GM18909 (cell line): Measurements from ENCODE around the gene RAB25.
"Not testable (repeated sequence)": the region's sequence is repeated elsewhere in the genome, so short reads cannot be mapped to it uniquely, and the experiment has no call there.

Experiments
- ATAC-seq: cut with Tn5 transposase; IDR thresholded peaks from one replicate; pipeline ENCODE4 v1.9.1; 2021; ENCODE audit warnings: mild to moderate bottlenecking; ENCODE audit not compliant: unreplicated experiment, poor library complexity

The RAB25 gene

GRCh38 chr1:156053768-156054499 is 7.0 kb upstream of the RAB25 start, which contains the start of gene UBQLN4:
TSS of gene UBQLN4 (minus strand) at chr1:156053798. CDS start at chr1:156053701, 97 bp downstream.
- ATAC-seq, result peak; percentile 47

DNA sequence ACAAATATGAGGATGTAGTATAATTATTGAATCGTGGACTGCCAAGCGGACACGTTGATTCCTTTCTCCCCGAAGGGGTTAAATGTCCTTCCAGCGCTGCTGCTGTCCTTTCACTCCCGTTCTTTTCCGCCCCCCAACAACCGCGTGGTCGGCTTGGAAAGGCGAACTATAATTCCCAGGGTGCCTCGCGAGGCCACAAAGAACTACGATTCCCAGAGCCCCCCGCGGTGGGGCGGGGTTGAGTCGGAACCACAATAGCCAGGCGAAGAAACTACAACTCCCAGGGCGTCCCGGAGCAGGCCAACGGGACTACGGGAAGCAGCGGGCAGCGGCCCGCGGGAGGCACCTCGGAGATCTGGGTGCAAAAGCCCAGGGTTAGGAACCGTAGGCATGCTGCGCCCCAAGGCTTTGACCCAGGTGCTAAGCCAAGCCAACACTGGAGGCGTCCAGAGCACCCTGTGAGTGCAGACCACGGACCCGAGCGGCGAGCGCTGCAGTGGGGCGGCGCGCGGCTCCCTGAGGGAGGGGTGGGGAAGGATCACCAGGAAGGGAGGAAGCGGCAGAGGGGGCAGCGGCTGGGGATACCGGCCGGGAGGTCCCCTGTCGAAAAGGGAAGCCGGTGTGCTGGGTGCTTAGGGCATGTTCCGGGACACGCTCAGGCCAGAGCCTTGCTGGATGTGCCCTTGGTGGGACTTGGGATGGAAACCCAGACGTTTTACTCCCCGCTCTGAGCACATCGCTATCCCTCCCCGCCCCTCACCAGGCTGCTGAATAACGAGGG is 6.3 kb upstream of the RAB25 start, which contains the start of gene LAMTOR2:
Gene LAMTOR2 (plus strand): TSS at position 283 of the 781 bp plus-strand sequence. CDS start 108 bp downstream, at position 391.
- ATAC-seq, result peak; percentile 71

DNA sequence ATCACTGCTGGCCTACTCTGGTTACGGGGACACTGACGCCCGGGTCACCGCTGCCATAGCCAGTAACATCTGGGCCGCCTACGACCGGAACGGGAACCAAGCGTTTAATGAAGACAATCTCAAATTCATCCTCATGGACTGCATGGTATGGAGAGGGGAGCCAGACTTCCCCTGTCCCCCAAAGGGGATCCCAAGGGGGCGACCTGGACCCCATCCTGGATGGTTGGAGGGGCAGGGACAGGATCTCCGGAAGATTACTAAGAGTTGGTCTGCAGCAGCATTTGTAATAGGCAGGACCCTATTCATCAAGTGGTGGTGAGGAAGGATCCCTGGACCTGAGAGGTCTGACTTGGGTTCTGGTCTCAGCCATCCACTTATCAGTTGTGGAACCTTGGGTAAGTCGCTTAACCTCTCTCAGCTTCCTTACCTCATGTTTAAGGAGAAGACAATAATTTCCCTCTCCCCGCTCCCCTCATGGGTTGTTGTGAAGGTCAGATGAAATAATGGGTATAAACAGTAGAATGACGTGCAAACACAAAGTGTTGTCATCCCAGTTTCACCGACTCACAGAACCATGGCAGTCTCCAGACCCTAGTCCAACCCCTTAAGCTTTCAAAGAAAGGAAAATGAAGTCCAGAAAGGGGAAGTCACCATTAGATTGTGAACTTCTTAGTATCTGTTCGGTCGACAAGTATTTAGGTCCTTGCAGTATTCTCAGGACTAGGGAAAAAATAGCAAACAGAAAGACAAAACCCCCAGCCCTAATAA is 5.5 kb upstream of the RAB25 start:
- peak; percentile 1 for ATAC-seq

DNA sequence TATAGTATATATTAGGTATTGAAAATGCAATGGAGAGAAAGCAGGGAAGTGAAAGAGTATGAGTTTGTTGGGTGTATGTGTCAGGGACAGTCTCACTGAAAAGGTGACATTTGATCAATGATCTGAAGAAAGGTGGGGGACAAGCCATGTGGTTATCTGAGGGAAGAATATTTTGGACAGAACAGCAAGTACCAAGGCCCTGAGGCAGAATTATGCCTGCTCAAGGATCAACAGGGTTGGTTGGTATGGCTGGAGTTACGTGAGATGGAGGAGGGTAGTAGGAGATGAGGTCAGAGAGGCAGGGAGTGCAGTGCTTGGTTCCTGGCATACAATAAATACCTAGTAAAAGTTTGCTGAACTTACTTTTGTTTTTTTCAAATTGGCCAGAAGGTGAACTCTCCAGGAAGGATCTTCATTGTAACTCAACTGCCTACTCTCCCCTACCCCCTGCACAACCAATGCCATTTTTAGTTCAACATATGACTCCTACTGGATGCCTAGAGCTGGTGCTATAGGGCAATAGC is 4.6 kb upstream of the RAB25 start:
- no peak for ATAC-seq

- no peak for ATAC-seq
These were observed 1.2 kb downstream of the RAB25 start for GRCh38 chr1:156062189-156062588.

DNA sequence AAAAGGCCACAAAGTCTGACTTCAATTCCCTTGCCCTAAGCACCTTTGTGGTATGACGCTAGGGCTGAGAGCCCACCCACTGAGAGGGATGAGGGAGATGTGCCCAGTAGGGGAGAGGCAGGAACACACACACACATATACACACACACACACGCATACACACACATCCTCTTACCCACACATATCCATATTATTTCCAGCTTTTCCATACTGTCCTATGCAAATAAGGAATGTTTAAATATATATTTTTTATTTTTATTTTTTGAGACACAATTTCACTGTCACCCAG is 3.0 kb downstream of the RAB25 start:
- ATAC-seq, result no peak

DNA sequence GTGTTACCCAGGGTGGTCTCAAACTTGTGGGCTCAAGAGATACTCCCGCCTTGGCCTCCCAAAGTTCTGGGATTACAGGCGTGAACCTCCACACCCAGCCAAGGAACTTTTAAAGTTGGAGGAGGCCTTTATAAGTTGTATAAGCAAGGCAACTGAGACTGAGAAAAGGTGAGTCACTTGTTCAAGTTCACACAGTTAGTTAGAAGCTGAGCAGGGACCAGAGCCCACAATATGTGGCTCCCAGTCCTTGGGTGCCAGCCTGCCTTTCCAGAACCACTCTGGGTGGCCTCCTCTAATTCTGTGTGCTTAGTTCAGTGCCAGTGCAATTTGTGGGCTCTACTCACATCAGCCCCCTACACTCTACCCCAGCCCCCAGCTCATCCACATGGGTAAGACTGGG is 3.7 kb downstream of the RAB25 start:
- ATAC-seq, result no peak

GRCh38 chr1:156065212-156065611 is 4.3 kb downstream of the RAB25 start:
- no peak for ATAC-seq

- no peak for ATAC-seq
These were observed 4.9 kb downstream of the RAB25 start for GRCh38 chr1:156065871-156066270.

DNA sequence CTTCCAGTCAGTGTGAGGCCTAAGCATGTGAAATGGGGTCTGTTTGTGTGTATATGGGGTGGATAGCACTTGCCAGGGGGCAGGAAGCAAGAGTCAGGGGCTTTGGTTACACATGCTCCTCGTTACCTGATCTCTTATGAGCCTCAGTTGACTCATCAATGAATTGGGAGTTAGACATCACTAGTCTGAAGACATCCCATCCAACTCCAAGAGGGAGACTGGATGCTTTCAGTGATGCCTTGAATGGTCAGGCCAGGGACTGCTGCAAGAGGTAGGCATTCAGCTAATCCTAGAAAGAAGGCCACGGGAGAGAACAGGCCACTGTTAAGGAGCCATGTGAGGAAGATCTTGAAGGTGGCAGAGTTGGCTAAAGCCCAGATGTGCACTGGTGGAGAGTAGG is 6.3 kb downstream of the RAB25 start:
- no peak for ATAC-seq

- ATAC-seq, result no peak
These were observed 8.8 kb downstream of the RAB25 start for GRCh38 chr1:156069490-156070455.

- ATAC-seq, result no peak
These were observed 9.6 kb downstream of the RAB25 start for GRCh38 chr1:156070548-156070947.

- not testable (repeated sequence) for ATAC-seq
These were observed 10.4 kb downstream of the RAB25 start for GRCh38 chr1:156071332-156071816.

GRCh38 chr1:156072251-156072650 is 11.3 kb downstream of the RAB25 start:
- no peak for ATAC-seq

DNA sequence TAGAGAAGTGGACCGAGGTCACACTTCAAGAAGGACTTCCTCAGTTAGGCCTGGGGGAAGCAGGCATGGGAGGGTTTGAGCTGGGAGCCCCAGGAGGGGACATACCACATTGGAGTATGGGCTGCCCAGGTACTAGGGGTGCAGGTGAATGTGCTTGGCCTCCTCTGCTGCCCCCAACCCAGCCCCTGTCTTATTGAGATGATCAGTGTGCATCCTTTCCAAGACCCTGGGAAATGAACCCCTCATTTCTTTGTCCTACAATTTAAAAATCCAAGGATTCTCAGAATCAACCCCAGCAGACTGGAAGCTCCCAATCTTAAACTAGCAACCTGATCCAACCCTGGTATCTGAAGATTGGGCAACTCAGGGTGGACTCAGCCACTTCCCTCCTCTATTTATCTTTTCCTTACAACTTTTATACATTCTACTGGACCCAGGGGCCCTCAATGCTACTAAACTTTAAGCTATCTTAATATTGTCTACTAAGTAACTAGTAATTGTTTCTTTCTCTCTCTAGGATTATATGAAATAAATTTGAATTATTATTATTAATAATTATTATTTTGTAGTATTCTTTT is 12.2 kb downstream of the RAB25 start:
- no peak for ATAC-seq

DNA sequence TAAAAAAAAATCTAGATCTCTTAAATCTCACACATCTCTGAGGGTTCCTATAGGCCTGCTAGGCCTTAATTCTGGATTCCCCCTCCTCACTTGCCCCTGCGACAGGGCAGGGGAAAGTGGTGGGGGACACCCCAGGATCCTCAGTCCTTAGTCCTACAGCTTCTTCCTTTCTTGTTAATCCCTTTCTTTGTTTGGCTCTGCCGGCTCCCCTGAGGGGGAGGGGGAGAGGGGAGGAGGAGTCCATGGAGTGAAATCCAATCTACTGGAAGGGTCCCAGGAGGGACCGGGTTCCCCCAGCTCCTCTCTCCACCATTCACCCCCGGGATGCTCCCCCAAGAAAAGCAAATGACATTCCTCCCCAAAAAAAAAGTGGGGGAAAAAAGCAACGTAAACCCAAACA is 12.8 kb downstream of the RAB25 start:
- no peak for ATAC-seq

DNA sequence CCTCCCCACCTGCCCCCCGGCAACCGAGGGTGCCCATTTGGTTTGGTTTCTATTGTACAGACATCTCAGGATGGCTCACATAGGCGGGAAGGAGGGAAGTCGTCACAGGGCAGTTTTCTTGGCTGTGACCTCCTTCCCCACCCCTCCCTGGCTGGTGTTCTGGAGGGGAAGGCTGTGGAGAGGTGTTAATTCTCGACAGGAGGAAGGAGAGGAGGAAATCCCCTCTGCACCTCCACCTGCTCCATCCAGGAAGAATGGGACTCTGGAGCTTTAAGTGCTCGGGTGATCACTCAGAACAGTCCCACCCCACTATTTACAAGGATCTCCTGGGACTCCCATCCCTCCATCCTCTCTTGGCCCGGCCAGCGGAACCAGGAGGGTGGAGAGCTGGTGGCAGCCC is 13.7 kb downstream of the RAB25 start:
- no peak for ATAC-seq

GRCh38 chr1:156075162-156075561 is 14.2 kb downstream of the RAB25 start:
- no peak for ATAC-seq

DNA sequence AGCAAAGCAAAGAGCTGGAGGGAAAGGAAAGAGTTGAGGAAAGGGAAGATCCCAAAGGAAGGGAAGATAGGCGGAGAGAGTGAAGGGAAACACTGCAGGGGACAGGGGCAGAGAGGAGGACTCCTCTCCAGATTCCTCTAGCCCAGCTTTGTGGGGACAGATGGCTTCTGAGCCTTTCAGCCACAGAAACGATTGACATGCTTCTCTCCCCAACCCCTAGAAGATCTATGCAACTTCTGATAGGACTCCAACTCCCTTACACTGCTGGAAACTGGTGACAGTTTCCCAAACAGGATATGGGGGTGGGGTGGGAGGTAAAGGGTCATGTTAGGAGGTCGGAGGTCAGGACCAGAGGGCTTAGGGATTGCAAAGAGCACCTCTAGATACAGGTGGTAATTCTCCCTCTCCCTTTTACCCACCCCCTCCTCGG is 14.8 kb downstream of the RAB25 start:
- no peak for ATAC-seq
